HG03432 (cell line): ENCODE data around the gene LRRC18.

Experiments
- ATAC-seq: cut with Tn5 transposase; IDR thresholded peaks from one replicate; pipeline ENCODE4 v1.9.1; 2021; ENCODE audit warnings: mild to moderate bottlenecking, moderate library complexity; ENCODE audit not compliant: unreplicated experiment

LRRC18 gene

GRCh38 chr10:48946891-48947500 lies 7.4 kb upstream of the LRRC18 start:
- no peak for ATAC-seq

GRCh38 chr10:48946332-48946731 lies 6.7 kb upstream of the LRRC18 start:
- ATAC-seq = no peak

- ATAC-seq = no peak
These were observed 5.9 kb upstream of the LRRC18 start for GRCh38 chr10:48945441-48946130.

GRCh38 chr10:48944171-48944570 lies 4.5 kb upstream of the LRRC18 start:
- ATAC-seq = no peak

- ATAC-seq = no peak
These were observed 3.5 kb upstream of the LRRC18 start for GRCh38 chr10:48943096-48943495.

GRCh38 chr10:48941427-48942075 lies 1.9 kb upstream of the LRRC18 start:
- ATAC-seq = no peak

GRCh38 chr10:48940958-48941357 lies 1.3 kb upstream of the LRRC18 start:
- ATAC-seq = no peak

- ATAC-seq = no peak
These were observed 732 bp upstream of the LRRC18 start for GRCh38 chr10:48940372-48940771.

- ATAC-seq = no peak
These were observed 577 bp downstream of the LRRC18 start for GRCh38 chr10:48938990-48939536.

GRCh38 chr10:48938281-48938680 lies 1.4 kb downstream of the LRRC18 start:
- ATAC-seq = no peak

GRCh38 chr10:48937796-48938195 lies 1.8 kb downstream of the LRRC18 start:
- no peak for ATAC-seq

GRCh38 chr10:48935577-48935976 lies 4.1 kb downstream of the LRRC18 start:
- no peak for ATAC-seq

GRCh38 chr10:48934672-48935501 lies 4.8 kb downstream of the LRRC18 start:
- ATAC-seq = no peak

GRCh38 chr10:48932831-48933664 lies 6.6 kb downstream of the LRRC18 start:
- ATAC-seq = no peak

- no peak for ATAC-seq
These were observed 8.5 kb downstream of the LRRC18 start for GRCh38 chr10:48931188-48931587.

GRCh38 chr10:48929413-48929990 lies 10.1 kb downstream of the LRRC18 start:
- ATAC-seq = no peak

- ATAC-seq = no peak
These were observed 12.7 kb downstream of the LRRC18 start for GRCh38 chr10:48926764-48927540.

- no peak for ATAC-seq
These were observed 13.4 kb downstream of the LRRC18 start for GRCh38 chr10:48926255-48926654.

GRCh38 chr10:48924988-48925387 lies 14.7 kb downstream of the LRRC18 start:
- no peak for ATAC-seq
